GM18861 (cell line): Measurements from ENCODE around the gene SELPLG.
"Not testable (repeated sequence)": the region's sequence is repeated elsewhere in the genome, so short reads cannot be mapped to it uniquely, and the experiment has no call there.

Experiments used
- ATAC-seq: cut with Tn5 transposase; IDR thresholded peaks from one replicate; pipeline ENCODE4 v1.9.1; 2021; ENCODE audit not compliant: unreplicated experiment

SELPLG gene

DNA sequence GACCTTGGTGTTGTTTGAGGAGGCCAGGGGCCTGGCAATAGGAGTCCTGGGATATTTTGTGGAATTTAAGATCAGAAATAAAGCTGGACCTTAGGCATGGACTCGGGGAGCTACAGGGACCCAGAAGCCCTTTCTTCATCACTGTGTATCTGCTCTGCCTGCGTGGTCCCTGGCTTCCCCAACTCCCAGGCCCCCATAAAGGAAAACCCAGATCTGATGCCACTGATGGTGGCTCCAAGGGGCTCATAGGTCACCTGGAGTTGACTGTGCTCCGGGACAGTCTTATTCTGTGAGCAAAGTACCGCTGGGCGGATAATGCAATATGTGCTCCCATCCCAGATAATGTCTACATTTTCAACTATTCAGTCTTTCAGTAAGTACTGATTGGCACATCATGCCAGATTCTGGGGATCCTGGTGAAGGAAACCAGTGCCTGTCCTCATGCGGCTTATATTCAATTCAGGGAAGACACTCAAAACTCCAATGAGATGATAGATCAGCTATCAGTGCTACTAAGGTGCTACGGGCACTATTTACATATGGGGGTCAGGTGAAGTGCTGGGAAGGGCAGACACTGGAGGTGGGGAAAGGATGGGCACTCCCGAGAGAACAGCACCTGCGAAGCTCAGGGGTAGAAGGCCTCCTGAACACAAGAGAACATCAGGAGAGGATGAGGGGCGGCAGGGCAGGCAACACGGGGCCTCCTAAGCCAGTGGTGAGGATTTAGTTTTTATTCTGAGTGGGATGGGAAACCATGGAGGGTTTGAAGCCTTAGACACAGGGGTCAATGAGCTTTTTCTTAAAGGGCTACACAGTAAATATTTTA lies 5.5 kb upstream of the SELPLG start:
- no peak for ATAC-seq

DNA sequence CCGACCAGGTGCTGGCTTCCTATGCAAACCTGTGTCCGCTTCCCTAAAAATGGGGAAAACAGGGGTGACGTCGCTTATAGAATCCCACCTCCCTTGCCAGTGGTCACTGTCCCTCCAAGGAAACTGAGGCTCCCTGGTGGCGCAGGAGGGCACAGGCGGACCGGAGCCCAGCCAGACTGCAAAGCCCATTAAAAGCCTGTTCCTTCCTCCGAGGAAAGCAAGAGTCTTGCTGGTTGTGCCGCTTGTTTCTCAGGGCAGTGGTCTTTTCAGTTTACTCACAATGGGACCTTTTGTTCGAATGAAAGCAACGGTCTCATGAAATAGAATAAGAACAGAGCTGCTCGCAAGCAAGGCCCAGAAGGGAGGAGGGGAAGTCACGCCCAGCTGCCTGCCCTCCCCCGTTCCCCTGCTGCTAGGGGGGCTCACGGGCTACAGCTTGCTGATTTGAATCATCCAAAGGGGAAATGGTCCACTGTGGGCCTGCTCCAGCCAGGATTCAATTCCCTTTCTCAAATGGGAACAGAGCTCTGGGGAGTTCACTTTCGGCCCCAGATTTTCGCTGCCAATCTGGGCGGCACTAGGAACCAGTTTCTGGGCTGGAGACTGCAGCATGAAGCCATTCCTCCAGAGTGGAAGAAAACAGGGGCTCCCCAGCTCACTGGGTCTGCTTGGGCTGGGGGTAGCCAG lies 4.6 kb upstream of the SELPLG start:
- ATAC-seq = no peak

DNA sequence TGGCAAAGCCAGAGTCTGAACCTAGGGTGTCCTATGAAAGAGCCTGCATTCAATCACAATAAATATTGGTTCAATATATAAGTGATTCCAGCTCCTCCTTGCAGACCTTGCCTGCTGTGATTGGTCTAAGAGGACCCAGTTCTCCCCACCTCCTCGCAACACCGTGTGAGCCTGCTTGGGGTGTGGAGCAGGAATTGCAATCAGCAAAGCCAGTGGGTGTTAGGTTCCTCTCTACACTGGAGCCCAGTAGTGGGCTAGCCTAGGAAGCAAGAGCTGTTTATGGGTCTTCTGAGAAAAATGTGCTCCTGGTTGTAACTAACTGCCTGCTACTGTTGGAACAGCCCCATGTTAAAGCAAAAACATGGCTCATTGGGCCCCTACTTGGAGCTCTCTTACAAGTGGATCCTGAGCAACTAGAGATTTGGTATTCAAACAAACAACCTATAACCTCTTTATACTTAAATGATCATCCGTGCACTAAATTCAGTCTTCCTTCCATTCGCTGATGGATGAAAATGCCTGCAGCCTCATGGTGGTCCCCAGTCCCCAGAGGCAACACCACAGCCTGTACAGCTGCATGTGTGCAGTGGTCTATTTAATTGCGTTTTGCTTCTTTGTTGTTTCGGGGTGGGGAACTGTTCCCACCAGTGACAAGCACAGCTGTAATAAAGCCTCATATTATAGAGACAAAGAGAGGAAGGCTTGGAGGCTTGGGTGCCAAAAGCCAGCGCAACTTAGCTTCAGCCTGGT lies 3.7 kb upstream of the SELPLG start:
- ATAC-seq = no peak

DNA sequence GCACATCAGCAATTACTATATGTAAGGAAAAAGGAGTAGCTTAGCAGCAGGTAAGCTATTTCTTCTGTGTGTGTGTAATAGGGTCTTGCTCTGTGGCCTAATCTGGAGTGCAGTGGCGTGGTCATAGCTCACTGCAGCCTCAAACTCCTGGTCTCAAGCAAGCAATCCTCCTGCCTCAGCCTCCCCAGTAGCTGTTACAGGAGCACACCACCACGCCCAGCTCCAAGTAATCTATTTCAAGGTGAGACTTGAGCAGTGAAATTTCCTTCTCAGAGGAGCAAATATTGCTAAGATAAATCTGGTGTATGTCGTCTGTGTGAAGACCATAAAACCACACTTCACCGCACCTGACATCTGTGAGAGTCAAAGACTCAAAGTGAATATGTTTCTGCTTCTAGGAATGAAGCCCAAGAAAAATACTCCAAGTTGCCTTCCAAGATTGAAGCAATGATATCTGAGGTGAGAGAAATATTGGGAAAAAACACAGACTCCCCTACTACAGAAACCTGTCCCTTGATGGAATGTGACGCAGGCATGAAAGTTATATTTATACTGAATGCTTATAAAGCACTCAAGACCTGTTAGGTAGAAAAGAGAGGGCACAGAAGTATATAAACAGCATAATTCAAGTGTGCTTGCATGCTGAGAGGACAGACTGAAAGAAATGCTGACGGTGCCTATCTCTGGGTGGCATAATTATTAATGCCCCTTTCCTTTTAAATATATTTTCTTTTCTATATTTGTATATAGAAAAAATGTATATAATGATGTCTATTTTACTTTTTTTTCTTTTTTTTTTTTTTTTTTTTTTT lies 2.5 kb upstream of the SELPLG start:
- no peak for ATAC-seq

DNA sequence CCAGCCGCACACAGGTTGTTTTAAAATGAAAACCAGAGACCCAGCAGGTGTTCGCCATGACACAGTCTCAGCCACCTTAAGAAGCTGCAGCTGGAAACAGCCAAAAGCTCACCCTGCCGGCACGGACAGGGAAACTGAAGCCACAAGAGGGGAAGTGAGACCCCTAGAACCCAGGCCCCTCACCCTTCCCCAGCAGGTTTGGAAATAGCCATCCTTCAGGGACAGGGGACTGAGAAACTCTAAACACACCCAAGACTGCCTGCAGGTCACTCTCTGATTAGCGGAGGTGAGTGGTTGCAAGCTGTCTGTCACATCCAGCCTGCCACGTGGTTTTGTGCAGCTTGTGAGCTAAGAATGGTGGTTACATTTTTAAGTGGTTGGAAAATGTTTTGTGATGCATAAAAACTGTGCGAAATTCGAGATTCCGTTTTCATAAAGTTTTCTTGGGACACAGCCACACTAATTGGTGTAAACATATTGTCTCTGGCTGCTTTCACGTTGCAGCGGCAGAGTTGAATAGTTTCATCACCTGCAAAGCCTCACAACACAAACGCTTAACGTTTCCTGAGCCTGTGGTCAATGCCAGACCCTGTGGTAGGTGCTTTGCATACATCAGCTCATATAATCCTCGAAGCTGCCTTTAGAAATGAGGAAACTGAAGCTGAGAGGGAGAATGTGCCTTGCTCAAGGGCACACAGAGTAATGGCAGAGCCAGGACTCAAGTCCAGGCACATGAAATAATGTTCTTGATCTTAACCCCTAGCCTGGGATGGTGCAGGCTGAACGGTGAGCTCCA lies 1.7 kb upstream of the SELPLG start:
- ATAC-seq = peak; percentile 43

DNA sequence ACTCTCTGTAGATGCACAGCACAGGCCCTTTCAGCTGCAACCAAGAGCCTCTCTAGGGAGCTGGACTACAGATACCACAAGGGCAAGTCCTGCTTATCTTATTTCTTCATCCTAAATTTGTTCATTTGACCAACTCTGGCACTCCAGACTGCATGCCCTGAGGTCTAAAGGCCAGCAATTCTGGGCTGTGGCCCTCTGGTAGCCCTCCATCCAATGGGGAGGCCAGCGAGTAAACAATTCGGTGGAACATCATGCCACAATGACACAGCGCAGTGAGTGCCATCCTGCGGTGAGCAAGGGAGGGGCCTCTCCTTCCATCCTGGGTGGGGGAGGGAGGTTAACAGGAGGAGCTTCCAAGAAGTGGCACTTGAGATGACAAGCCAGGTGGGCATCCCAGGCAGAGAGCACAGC lies 652 bp upstream of the SELPLG start:
- no peak for ATAC-seq

DNA sequence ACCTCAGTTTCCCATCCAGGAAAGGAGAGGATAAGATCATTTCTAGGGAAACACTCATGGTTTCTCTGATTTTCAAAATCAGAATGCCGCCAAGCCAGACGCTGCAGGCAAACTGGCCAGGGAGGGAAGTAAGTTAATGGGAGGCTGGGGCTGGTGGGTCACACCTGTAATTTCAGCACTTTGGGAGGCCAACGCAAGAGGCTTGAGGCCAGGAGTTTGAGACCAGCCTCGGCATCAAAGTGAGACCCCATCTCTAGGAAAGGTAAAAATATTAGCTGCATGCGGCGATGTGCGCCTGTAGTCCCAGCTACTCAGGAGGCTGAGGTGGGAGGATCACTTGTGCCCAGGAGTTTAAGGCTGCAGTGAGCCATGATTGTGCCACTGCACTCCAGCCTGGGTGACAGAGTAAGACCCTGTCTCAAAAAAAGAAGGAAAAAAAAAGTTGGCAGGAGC lies 587 bp downstream of the SELPLG start:
- no peak for ATAC-seq

DNA sequence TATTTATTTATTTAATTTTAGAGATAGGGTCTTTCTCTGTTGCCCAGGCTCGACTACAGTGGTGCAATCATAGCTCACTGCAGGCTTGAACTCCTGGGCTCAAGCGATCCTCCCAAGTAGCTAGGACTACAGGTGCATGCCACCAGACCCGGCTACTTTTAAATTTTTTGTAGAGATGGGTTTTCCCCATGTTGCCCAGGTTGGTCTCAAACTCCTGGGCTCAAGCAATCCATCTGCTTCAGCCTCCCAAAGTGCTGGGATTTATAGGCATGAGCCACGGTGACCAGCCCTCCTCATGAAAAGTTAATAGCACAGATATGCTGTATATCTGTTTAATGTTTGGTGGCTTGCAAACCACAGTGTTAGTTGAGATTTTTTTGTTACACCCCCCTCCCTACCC lies 2.4 kb downstream of the SELPLG start:
- ATAC-seq = not testable (repeated sequence)

DNA sequence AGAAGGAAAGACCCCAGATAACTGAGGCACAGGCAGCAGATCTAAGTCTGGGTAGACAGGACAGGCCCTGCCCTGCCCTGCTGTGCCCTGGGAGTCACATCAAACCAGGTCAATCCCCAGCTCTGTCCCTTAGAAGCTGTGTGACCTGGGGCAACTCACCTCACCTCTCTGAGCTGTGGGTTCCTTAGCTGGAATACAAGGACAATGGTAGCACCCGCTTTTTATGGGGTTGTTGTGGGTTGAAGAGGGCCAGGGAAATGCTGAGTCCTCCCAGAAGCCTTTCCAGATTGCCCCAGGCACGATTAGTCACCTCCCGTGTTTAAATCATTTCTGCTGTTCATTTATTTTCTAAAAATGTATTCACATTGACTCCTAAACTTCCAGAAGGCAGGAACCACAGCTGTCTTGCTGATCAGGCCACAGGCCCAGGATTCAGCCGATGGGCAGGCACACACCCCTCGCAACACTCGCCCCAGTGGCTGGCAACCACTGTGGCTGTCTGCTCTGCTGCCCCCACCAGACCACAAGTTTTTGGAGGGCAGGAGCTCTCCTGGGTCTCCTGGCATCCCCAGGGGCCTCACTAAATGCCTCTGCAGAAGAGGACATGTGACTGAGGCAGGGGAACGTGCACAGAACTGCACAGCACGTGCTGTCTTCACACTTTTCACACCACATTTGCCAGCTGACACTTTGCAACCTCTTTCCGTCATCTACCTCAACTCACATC lies 3.0 kb downstream of the SELPLG start:
- no peak for ATAC-seq

DNA sequence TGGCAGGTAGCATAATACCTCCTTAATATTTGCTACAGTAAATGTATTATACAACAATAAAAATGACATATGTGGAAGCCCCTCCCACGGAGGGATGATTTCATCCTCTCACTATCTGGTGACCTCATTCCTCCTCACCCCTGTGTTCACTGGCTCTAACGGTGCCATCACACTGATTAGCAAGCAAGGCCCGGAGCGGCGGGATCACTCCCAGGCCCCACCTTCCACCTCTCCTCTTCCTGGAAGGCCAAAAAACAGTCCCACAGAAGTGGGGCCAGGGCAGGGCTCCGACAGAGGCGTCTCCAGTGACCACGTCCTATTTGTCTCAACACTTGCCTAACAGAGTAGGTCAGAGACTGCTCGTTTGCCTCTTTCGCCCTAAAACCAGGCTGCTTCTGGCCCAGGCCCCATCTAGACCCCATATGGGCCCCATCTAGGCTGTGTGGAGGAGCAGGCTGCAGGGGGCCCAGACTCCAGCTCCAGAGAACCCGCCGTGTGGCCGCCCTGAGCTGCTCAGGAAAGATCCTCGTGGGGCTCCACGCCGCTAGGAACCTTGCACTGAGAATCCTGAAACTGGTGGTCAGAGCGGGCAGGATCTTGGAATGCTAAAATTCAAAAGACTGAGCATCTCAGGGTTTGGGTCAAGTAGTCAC lies 3.7 kb downstream of the SELPLG start:
- ATAC-seq = no peak

DNA sequence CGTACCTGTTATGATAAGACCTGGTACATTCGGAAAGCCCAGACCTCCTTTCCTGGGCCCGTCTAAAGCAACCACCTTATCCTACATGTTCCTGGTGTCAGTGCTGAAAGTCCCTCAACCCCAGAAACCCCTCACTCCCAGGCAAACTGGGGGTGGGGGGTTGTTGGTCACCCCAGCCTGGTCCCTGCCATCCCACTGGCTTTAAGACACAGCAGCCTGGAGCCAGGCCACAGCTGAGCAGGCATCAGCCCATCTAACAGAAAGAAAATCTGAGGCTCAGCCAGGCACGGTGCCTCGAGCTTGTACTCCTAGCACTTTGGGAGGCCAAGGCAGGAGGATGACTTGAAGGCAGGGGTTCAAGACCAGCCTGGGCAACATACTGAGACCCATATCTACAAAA lies 4.5 kb downstream of the SELPLG start:
- ATAC-seq = no peak

DNA sequence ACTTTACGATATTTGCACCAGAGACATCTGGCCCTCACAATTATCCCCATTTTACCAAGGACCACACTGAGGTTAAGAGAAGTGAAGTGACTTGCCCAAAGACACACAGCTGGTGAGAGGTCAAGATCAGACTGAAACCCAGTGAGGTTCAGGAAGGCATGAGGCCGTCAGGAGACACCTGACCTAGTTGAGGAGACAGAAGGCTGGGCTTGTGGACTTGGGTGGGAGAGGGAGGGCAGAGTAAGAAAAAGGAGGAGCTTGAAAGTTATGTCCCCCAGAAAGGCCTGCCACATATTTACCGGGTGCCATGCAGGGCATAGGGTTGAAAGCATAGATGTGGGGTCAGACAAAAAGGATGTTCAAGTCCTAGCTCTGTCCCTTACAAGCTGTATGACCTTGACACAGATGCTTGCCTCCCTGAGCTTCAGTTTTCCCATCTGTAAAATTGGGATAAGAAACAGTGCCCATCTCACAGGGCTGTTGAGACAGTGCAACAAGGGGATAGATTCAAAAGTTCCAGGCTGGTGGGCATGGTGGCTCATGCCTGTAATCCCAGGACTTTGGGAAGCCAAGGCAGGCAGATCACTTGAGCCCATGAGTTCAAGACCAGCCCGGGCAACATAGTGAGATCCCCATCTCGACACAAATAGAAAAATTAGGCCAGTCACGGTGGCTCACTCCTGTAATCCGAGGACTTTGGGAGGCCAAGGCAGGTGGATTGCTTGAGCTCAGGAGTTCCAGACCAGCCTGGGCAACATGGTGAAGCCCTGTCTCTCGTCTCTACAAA lies 6.4 kb downstream of the SELPLG start:
- no peak for ATAC-seq

DNA sequence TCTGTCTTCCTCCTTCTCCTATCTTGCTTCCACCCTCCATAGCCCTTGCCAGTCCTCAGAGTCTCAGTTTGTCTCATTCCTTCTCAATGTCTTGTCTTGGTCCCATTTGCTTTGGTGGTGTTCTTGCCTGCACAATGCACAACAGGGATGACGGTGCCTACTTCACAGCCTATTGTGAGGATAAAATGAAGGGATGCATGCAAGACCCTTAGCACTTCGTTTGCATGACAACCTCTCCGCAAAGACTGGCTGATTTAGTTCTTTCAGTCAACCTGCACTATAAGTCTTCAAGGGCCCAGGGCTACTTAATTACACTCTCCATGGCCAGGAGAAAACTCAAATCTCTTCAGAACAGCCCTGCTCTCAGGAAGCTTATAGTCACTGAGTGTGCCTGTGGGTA lies 8.5 kb downstream of the SELPLG start:
- ATAC-seq = no peak

DNA sequence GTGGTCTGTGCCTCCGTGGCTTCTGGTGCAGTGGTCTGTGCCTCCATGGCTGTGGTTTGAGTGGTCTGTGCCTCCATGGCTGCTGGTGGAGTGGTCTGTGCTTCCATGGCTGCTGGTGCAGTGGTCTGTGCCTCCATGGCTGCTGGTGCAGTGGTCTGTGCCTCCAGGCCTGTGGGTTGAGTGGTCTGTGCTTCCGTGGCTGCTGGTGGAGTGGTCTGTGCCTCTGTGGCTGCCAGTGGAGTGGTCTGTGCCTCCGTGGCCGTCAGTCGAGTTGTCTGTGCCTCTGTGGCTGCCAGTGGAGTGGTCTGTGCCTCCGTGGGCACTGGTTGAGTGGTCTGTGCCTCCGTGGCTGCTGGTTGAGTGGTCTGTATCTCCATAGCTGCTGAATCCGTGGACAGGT lies 10.1 kb downstream of the SELPLG start:
- ATAC-seq = no peak

DNA sequence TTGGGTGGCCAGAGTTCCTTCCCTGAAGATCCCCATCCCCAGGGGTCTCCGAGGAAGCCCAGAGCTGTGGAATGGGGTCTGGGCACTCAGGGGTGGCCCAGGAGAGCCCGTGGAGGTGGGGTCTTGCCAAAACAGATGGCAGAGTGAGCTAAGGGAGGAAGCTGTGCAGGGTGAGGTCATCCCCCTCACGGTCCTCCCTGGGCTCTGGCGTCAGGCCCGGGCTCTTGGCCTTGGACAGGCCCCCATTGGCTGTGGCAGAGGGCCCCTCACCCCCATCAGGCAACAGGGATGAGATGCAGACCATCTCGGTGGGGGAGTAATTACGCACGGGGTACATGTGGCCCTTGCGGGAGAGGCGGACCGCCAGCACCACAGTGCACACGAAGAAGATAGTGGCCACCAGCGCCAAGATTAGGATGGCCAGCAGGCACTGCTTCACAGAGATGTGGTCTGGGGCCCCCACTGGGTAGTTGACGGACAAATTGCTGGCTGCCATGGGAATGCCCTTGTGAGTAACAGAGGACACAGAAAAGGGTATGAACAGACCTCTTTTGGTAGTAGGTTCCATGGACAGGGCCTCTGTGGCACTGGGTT lies 10.7 kb downstream of the SELPLG start:
- ATAC-seq = no peak

DNA sequence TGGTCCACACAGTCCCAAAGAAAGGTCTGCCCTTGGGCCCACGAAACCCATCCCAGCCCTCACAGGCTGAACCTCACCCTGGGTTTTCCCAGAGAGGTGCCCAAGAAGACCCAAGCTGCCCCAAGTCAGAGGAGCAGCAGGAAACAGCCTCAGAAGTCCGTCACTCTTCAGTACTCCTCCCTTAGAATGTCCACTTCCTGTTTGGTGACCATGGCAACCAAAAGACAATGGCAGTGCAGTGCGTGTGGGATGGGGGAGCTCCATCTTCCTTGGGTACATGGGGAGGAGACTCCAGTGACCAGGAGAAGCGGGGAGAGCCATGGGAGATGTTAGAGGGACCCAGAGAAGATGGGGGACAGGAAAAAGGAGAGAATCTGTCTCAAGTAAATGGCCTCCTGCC lies 11.3 kb downstream of the SELPLG start:
- no peak for ATAC-seq

DNA sequence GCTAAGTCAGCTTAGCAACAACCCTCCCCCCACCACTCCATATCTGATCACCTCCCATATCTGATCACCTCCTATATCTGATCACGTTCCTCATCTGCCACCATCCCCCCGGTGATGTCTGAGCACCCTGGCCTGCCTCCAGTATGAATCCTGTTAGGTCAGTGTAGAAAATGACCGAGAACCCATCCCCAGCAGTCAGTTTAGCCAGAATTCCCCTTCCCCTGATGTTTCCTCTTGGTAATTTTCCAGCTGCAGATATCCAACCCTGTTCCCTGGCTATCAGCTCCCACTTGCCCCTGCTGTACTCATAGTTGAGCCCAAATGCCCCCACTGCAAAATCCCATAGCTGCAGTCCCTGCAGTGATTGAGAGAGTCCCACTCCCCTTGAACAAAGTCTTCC lies 12.5 kb downstream of the SELPLG start:
- no peak for ATAC-seq
